Cardiac fibroblast (primary cell): ENCODE results near the gene IL6.
"Not testable (repeated sequence)": the region's sequence is repeated elsewhere in the genome, so short reads cannot be mapped to it uniquely, and the experiment has no call there.

ENCODE experiments used
- DNase-seq, 2 donors: peaks; one replicate each; pipeline versions ENCODE4 v3.0.0 to v3.0.0-alpha.2; 2010; ENCODE audit warnings: low read depth in 2 of 2
- H3K4me3 ChIP-seq, 2 donors: replicated peaks in 1 of 2; 1 replicate in 1 of 2; 2 replicates in 1 of 2; pipeline ENCODE4 v1.5.1; 2011; ENCODE audit warnings: low read depth in 2 of 2, low read length in 2 of 2, mild to moderate bottlenecking in 2 of 2, moderate library complexity in 1 of 2
- TF ChIP-seq, protein P1 (sequence below): IDR thresholded peaks from one replicate; pipeline ENCODE4 v1.5.1; 2011; ENCODE audit warnings: low read depth, mild to moderate bottlenecking, low read length, inconsistent platforms

Gene IL6

DNA sequence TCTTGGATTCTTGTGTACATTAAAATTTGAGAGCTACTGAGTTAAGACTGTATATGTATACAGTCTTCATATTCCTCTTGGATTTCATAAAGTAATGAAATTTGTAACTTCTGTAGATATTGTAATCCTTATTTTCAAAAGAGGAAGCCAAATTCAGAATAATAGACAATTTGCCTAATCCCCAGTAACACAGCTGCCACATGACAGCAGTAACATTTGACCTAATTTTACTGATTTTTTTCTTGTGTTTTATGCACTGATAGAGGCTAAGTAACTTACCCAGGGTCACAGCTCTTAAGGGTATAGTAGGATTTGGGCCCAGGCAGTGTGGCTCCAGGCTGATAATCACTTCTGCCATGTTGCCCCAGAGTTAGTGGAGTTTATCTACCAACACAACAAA is 40.4 kb upstream of the IL6 start:
- no peak overlapping the region for H3K4me3 ChIP-seq
- TF ChIP-seq, protein P1, sequence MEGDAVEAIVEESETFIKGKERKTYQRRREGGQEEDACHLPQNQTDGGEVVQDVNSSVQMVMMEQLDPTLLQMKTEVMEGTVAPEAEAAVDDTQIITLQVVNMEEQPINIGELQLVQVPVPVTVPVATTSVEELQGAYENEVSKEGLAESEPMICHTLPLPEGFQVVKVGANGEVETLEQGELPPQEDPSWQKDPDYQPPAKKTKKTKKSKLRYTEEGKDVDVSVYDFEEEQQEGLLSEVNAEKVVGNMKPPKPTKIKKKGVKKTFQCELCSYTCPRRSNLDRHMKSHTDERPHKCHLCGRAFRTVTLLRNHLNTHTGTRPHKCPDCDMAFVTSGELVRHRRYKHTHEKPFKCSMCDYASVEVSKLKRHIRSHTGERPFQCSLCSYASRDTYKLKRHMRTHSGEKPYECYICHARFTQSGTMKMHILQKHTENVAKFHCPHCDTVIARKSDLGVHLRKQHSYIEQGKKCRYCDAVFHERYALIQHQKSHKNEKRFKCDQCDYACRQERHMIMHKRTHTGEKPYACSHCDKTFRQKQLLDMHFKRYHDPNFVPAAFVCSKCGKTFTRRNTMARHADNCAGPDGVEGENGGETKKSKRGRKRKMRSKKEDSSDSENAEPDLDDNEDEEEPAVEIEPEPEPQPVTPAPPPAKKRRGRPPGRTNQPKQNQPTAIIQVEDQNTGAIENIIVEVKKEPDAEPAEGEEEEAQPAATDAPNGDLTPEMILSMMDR: no peak
- DNase-seq: no peak

DNA sequence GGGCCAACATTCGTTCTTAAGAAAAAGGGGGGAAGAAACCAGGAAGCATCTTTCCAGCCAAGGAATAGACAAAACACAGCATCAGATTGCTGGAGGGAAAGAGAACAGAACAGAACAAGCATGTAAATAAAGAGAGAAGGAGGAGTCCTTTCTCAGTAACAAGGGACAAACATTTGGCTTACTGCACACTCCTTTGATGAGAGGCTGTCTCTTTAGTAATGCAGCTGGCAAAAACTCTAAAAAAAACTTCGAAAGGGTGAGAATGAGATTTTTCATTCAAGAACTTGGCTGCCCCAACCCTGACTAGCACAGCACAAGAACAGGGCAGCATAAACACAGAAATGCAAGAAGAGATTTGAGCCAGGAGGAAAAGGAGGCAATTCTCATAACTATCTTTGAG is 38.9 kb upstream of the IL6 start:
- peak in 1 of 2 donors; percentile 44 for DNase-seq
- no peak overlapping the region for H3K4me3 ChIP-seq
- TF ChIP-seq, protein P1: no peak

DNA sequence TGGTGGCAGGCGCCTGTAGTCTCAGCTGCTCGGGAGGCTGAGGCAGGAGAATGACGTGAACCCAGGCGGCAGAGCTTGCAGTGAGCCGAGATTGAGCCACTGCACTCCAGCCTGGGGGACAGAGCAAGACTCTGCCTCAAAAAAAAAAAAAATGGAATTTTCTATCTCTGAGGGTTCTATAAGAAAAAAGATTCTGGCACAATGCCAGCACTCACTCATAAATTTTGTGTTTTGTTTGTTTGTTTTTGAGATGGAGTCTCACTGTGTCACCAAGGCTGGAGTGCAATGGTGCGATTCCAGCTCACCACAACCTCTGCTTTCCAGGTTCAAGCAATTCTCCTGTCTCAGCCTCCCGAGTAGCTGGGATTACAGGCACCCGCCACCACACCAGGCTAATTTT is 38.1 kb upstream of the IL6 start:
- not testable (repeated sequence) for DNase-seq, H3K4me3 ChIP-seq

DNA sequence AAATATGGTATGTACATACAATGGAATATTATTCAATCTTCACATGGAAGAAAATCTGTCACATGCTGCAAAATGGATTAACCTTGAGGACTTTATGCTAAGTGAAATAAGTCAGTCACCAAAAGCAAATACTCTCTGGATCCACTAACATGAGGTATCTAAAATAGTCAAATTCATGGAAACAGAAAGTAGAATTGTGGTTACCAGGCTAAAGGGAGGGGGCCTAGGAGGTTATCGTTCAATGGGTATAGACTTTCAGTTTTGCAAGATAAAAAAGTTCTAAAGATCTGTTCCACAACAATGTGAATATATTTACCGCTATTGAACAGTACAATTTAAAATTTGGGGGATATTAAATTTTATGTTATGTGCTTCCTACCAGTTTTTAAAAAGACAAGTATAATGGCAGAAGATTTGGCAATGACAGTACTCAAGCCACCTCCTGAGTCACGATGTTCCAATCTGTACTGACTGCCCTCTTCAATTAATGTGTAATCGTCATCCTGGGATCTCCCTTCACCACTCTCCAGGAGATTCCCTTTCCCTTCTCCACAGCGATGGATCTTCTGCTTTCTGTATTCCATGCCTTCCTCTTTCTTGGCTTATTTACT is 32.3 kb upstream of the IL6 start:
- TF ChIP-seq, protein P1: no peak
- H3K4me3 ChIP-seq: no peak overlapping the region
- no peak for DNase-seq

DNA sequence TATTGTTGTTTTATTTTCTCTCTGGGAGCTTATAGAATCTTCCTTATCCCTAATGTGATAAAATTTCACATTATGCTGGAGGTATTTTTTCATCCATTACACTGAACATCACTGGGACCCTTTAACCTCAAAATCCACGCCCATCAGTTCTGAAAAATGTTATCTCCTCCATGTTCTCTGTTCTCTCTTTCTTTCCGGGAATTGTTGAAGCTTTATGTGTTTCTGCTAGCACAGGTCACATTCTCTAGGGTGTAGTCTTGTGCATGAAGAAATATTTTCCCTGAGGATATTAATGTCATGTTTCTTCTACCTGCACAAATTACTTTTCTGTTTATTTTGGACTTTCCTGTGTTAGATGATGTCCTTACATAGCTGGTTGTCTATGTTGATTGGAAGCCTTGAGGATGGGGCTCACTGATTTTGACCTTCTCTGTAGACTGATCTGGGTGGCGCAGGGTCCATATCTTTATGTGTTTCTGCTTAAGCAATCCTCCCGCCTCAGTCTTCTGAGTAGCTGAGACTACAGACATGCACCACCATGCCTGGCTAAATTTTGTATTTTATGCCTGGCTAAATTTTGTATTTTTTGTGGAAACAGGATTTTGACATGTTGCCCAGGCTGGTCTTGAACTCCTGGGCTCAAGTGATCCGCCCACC is 31.4 kb upstream of the IL6 start:
- no peak for DNase-seq
- H3K4me3 ChIP-seq: no peak overlapping the region
- TF ChIP-seq, protein P1: no peak

DNA sequence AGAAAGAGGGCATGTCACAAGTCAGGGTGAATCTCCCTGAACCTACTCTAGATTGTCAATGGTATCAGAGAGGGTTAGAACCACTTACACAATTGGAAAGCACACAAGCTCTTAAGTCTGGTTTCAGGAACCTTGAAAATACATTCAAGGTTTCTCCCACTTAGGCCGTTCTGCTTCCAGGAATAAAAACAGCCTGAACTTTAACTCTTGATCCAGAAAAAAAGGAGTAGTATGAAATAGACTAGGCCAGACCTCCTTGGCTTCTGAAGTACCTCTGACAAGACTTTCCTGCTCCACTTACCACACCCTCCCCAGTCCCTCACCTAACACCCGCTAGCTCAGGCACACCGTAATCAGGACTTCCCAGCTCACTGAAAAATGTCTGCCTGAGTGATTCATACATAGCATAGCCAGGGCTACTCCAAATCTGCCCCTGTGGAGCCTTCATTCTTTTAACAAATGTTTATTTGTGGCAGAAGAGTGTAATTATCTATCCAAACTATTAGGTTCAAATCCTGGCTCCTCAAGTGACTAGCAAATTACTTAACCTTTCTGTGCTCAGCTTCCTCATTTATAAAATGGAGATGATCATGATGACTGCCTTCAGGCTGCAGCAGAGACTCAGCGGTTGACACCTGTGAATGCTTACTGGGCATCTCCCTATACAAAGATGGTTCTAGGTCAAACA is 30.3 kb upstream of the IL6 start:
- TF ChIP-seq, protein P1: no peak
- DNase-seq: peak; percentile 40 to 46
- H3K4me3 ChIP-seq: no peak overlapping the region

DNA sequence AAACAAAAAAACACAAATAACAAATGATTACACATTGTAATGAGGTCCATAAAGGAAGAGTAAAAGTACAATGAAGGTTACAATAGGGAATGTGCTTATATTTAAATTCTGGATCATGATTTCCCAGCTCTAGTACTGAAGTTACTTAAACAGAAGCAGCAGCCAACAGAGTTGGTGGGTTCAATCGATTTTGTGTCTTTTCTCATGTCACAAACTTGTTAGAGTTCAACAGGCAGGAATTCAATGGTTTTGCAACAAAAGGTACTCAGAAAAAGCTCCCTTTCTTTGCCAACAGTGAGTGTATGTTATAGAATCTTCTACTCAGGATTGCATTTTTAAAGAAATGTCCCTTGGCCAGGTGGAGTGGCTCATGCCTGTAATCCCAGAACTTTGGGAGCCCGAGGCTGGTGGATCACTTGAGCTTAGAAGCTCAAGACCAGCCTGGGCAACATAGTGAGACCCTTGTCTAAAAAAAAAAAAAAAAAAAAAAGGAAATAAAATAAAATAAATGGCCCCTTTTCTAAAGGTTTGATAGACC is 29.6 kb upstream of the IL6 start:
- H3K4me3 ChIP-seq: no peak overlapping the region
- no peak for DNase-seq
- TF ChIP-seq, protein P1: no peak
